Stimulated activated CD8-positive, alpha-beta memory T cell treated with anti-CD3 and anti-CD28 coated beads, Interleukin-15, amount 100 ng/mL, for 48 hours (primary cell): Measurements from ENCODE around the gene RABGEF1.
A peak's percentile ranks its signal among the peaks of the same experiment; 100 is the strongest.
"Not testable (repeated sequence)": the region's sequence is repeated elsewhere in the genome, so short reads cannot be mapped to it uniquely, and the experiment has no call there.

Experiments used
- DNase-seq, 2 donors: peaks; one replicate each; pipeline ENCODE4 v3.0.0-alpha.2; 2020; ENCODE audit warnings: low read depth in 2 of 2

RABGEF1 gene

GRCh38 chr7:66815186-66815875, 74.8 kb downstream of the RABGEF1 start:
- not testable (repeated sequence) for DNase-seq

GRCh38 chr7:66815951-66816350, 75.4 kb downstream of the RABGEF1 start:
- DNase-seq, result no peak

- not testable (repeated sequence) for DNase-seq
Observed at GRCh38 chr7:66816658-66817057, 76.1 kb downstream of the RABGEF1 start.

GRCh38 chr7:66817208-66817795, 76.8 kb downstream of the RABGEF1 start:
- not testable (repeated sequence) for DNase-seq

GRCh38 chr7:66817956-66818355, 77.4 kb downstream of the RABGEF1 start:
- DNase-seq, result not testable (repeated sequence)

- DNase-seq, result no peak
Observed at GRCh38 chr7:66824041-66824440, 83.5 kb downstream of the RABGEF1 start.

GRCh38 chr7:66825538-66825937, 85.0 kb downstream of the RABGEF1 start:
- DNase-seq, result peak; percentile 19 to 21

- no peak for DNase-seq
Observed at GRCh38 chr7:66826649-66827048, 86.1 kb downstream of the RABGEF1 start.

GRCh38 chr7:66830976-66831375, 90.4 kb downstream of the RABGEF1 start:
- not testable (repeated sequence) for DNase-seq

- DNase-seq, result no peak
Observed at GRCh38 chr7:66832531-66833351, 92.2 kb downstream of the RABGEF1 start.

- peak; percentile 33 to 42 for DNase-seq
Observed at GRCh38 chr7:66837007-66837406, 96.5 kb downstream of the RABGEF1 start.

GRCh38 chr7:66837661-66838060, 97.1 kb downstream of the RABGEF1 start:
- DNase-seq, result no peak

- DNase-seq, result no peak
Observed at GRCh38 chr7:66839814-66840213, 99.3 kb downstream of the RABGEF1 start.

- DNase-seq, result no peak
Observed at GRCh38 chr7:66840316-66840715, 99.8 kb downstream of the RABGEF1 start.

- DNase-seq, result no peak
Observed at GRCh38 chr7:66841898-66842297, 101.4 kb downstream of the RABGEF1 start.

GRCh38 chr7:66843492-66843891, 103.0 kb downstream of the RABGEF1 start:
- not testable (repeated sequence) for DNase-seq

GRCh38 chr7:66844552-66845378, 104.2 kb downstream of the RABGEF1 start:
- peak; percentile 97 for DNase-seq

- no peak for DNase-seq
Observed at GRCh38 chr7:66845379-66846095, 105.0 kb downstream of the RABGEF1 start.

GRCh38 chr7:66846096-66846445, 105.5 kb downstream of the RABGEF1 start:
- not testable (repeated sequence) for DNase-seq

GRCh38 chr7:66847523-66847855, 107.0 kb downstream of the RABGEF1 start:
- DNase-seq, result not testable (repeated sequence)
